HG02623 (cell line): ENCODE measurements around the gene TMEM169.
A peak's percentile ranks its signal among the peaks of the same experiment; 100 is the strongest.
"Not testable (repeated sequence)": the region's sequence is repeated elsewhere in the genome, so short reads cannot be mapped to it uniquely, and the experiment has no call there.

ENCODE experiments used
- ATAC-seq: cut with Tn5 transposase; IDR thresholded peaks from one replicate; pipeline ENCODE4 v1.9.1; 2021; ENCODE audit warnings: moderate library complexity; ENCODE audit not compliant: unreplicated experiment

The TMEM169 gene

GRCh38 chr2:216130346-216130971, 48.7 kb downstream of the TMEM169 start:
- ATAC-seq = no peak

GRCh38 chr2:216131175-216131926, 49.6 kb downstream of the TMEM169 start:
- ATAC-seq = no peak

GRCh38 chr2:216132585-216132984, 50.9 kb downstream of the TMEM169 start:
- no peak for ATAC-seq

GRCh38 chr2:216133397-216133796, 51.7 kb downstream of the TMEM169 start:
- no peak for ATAC-seq

- ATAC-seq = no peak
These were observed 53.3 kb downstream of the TMEM169 start for GRCh38 chr2:216134958-216135541.

- ATAC-seq = no peak
These were observed 58.2 kb downstream of the TMEM169 start for GRCh38 chr2:216139884-216140283.

GRCh38 chr2:216141516-216141915, 59.8 kb downstream of the TMEM169 start:
- ATAC-seq = not testable (repeated sequence)

- ATAC-seq = peak; percentile 97
These were observed 60.8 kb downstream of the TMEM169 start for GRCh38 chr2:216142540-216142939.

GRCh38 chr2:216144372-216144771, 62.7 kb downstream of the TMEM169 start:
- no peak for ATAC-seq

- ATAC-seq = no peak
These were observed 63.1 kb downstream of the TMEM169 start for GRCh38 chr2:216144857-216145256.

- ATAC-seq = no peak
These were observed 64.9 kb downstream of the TMEM169 start for GRCh38 chr2:216146573-216146972.

GRCh38 chr2:216147172-216148131, 65.7 kb downstream of the TMEM169 start:
- ATAC-seq = no peak

- no peak for ATAC-seq
These were observed 67.3 kb downstream of the TMEM169 start for GRCh38 chr2:216148983-216149382.

- ATAC-seq = no peak
These were observed 68.0 kb downstream of the TMEM169 start for GRCh38 chr2:216149741-216150140.

GRCh38 chr2:216151313-216152025, 69.8 kb downstream of the TMEM169 start:
- no peak for ATAC-seq
